Prostate gland (tissue), 2 donors: ENCODE data around the gene ANKRA2. TPM values are rescaled to one million over a fixed set of nuclear protein-coding genes. Genes with fewer than 3 reads are reported as not detected.

ENCODE experiments used
- DNase-seq: peaks from one replicate; pipeline ENCODE4 v3.0.0-alpha.2; 2019; ENCODE audit warnings: low spot score
- H3K27ac ChIP-seq, 2 donors: fragments of 200-600 bp; sonication (generic); 2 replicates each; pipeline ENCODE4 v1.5.1; 2017 to 2019
- H3K27me3 ChIP-seq: fragments of 200-600 bp; sonication (generic); replicated peaks from 2 replicates; pipeline ENCODE4 v1.5.1; 2019; ENCODE audit not compliant: insufficient read depth
- H3K36me3 ChIP-seq, 2 donors: fragments of 200-600 bp; sonication (generic); 1 replicate in 1 of 2; 2 replicates in 1 of 2; pipeline versions ENCODE4 v1.5.1 to v1.8.1; 2017 to 2019
- H3K4me1 ChIP-seq: fragments of 200-600 bp; sonication (generic); replicated peaks from 2 replicates; pipeline ENCODE4 v1.5.1; 2019
- H3K4me3 ChIP-seq, 2 donors: fragments of 200-600 bp; sonication (generic); 2 replicates each; pipeline ENCODE4 v1.5.1; 2017 to 2019
- H3K9me3 ChIP-seq: fragments of 200-600 bp; sonication (generic); 2 replicates; pipeline ENCODE4 v1.5.1; 2017
- CTCF ChIP-seq, 4 experiments: fragments of 200-600 bp in 2 of 4; fragments of 450-650 bp in 2 of 4; sonication (generic) in 2 of 4; IDR thresholded peaks; 1 replicate in 3 of 4; 2 replicates in 1 of 4; pipeline ENCODE4 v1.5.1; 2016 to 2019; ENCODE audit warnings: antibody characterized with exemption in 4 of 4, mild to moderate bottlenecking in 2 of 4, moderate library complexity in 2 of 4
- POLR2A ChIP-seq: fragments of 450-650 bp; IDR thresholded peaks from one replicate; pipeline ENCODE4 v1.6.1; 2016; ENCODE audit warnings: antibody characterized with exemption, mild to moderate bottlenecking
- POLR2AphosphoS5 ChIP-seq: sonication (generic); formaldehyde crosslinking; IDR thresholded peaks from one replicate; pipeline ENCODE4 v1.6.1; 2017; ENCODE audit warnings: antibody characterized with exemption
- WGBS: methylation state at CpG from one replicate; pipeline ENCODE4 v1.1.5; 2018; 5-methylcytosine and 5-hydroxymethylcytosine counted together
- intact Hi-C: fragments of 100-400 bp; cut with DNase I; formaldehyde crosslinking; loops from one replicate; pipeline ENCODE4 v1.14.2; 2022
- total RNA-seq, 2 donors: library from RNA; depleted of rRNA; stranded (reverse); fragments of >200 nt; gene quantifications; one replicate each; pipeline ENCODE4 v1.1.0, GENCODE V29; 2016

Gene ANKRA2
- total RNA-seq, 2 donors from 2014 or later = 36.5 to 43.1 TPM

GRCh38 chr5:73539730-73540129, 25.7 kb downstream of the ANKRA2 start:
- TF ChIP-seq POLR2AphosphoS5 (no peak), CTCF (IDR thresholded peaks at IDR 0.05) (no peak), POLR2A (no peak)
- H3K27ac ChIP-seq = no peak overlapping the region
- no peaks in the 10 kb centered on the region for H3K9me3 ChIP-seq
- WGBS = 72% methylated on average over 2 of the region's 2 CpGs
- DNase-seq = no peak
- H3K36me3 ChIP-seq = no peaks in the 10 kb centered on the region
- H3K4me1 ChIP-seq = peaks cover 21% of the 10 kb centered on the region
- intact Hi-C loops = no loop called here
- no peaks in the 10 kb centered on the region for H3K27me3 ChIP-seq
- no peak overlapping the region for H3K4me3 ChIP-seq

- TF ChIP-seq POLR2A (no peak), CTCF (IDR thresholded peaks at IDR 0.05) (no peak), POLR2AphosphoS5 (no peak)
- H3K9me3 ChIP-seq = no peaks in the 10 kb centered on the region
- 93% methylated on average over 2 of the region's 2 CpGs for WGBS
These were observed 30.5 kb downstream of the ANKRA2 start for GRCh38 chr5:73534971-73535370.

GRCh38 chr5:73534011-73534644, 31.3 kb downstream of the ANKRA2 start:
- DNase-seq = no peak
- WGBS = 84% methylated on average over 5 of the region's 5 CpGs
- H3K36me3 ChIP-seq = no peaks in the 10 kb centered on the region

More at GRCh38 chr5:73534971-73535370, 30.5 kb downstream of the ANKRA2 start:
- H3K4me3 ChIP-seq = no peak overlapping the region
- H3K27ac ChIP-seq = no peak overlapping the region
- no peaks in the 10 kb centered on the region for H3K36me3 ChIP-seq
- no peak for DNase-seq
- intact Hi-C loops = no loop called here
- no peaks in the 10 kb centered on the region for H3K4me1 ChIP-seq
- no peaks in the 10 kb centered on the region for H3K27me3 ChIP-seq

GRCh38 chr5:73532195-73532594, 33.2 kb downstream of the ANKRA2 start:
- DNase-seq = no peak
- H3K36me3 ChIP-seq = no peaks in the 10 kb centered on the region
- no peaks in the 10 kb centered on the region for H3K27me3 ChIP-seq
- H3K9me3 ChIP-seq = no peaks in the 10 kb centered on the region
- intact Hi-C loops = no loop called here
- no peaks in the 10 kb centered on the region for H3K4me1 ChIP-seq
- no peak overlapping the region for H3K27ac ChIP-seq
- 91% methylated on average over 5 of the region's 5 CpGs for WGBS
- TF ChIP-seq CTCF (IDR thresholded peaks at IDR 0.05) = no peak
- H3K4me3 ChIP-seq = no peak overlapping the region

More at GRCh38 chr5:73534011-73534644, 31.3 kb downstream of the ANKRA2 start:
- intact Hi-C loops = no loop called here
- H3K9me3 ChIP-seq = no peaks in the 10 kb centered on the region
- no peaks in the 10 kb centered on the region for H3K27me3 ChIP-seq
- no peak for TF ChIP-seq POLR2AphosphoS5
- no peak for TF ChIP-seq POLR2A
- TF ChIP-seq CTCF (IDR thresholded peaks at IDR 0.05) = no peak
- no peaks in the 10 kb centered on the region for H3K4me1 ChIP-seq
- H3K4me3 ChIP-seq = no peak overlapping the region
- H3K27ac ChIP-seq = no peak overlapping the region

- Histone ChIP-seq H3K27me3 (no peaks in the 10 kb centered on the region), H3K4me1 (no peaks in the 10 kb centered on the region), H3K4me3 (no peak overlapping the region), H3K27ac (no peak overlapping the region), H3K9me3 (no peaks in the 10 kb centered on the region), H3K36me3 (no peaks in the 10 kb centered on the region)
- no peak for DNase-seq
- 91% methylated on average over 1 of the region's 1 CpG for WGBS
- intact Hi-C loops = no loop called here
- TF ChIP-seq POLR2AphosphoS5 (no peak), CTCF (IDR thresholded peaks at IDR 0.05) (no peak), POLR2A (no peak)
These were observed 34.1 kb downstream of the ANKRA2 start for GRCh38 chr5:73531356-73531755.
